Subcutaneous abdominal adipose tissue (tissue), 5 donors: ENCODE measurements around the gene MAP3K10.
A peak's percentile ranks its signal among the peaks of the same experiment; 100 is the strongest.

Experiments
- H3K27ac ChIP-seq: one replicate; pipeline ENCODE4 v1.7.0; 2013; ENCODE audit warnings: low read depth, mild to moderate bottlenecking, inconsistent platforms, low read length, moderate library complexity
- H3K27me3 ChIP-seq, 5 donors: one replicate each; pipeline ENCODE4 v1.7.0; 2013; ENCODE audit warnings: low read length in 5 of 5, inconsistent platforms in 1 of 5; ENCODE audit not compliant: control insufficient read depth in 5 of 5, insufficient read depth in 4 of 5
- H3K36me3 ChIP-seq, 5 donors: one replicate each; pipeline ENCODE4 v1.7.0; 2013; ENCODE audit warnings: low read length in 5 of 5; ENCODE audit not compliant: control insufficient read depth in 5 of 5, insufficient read depth in 5 of 5
- H3K4me1 ChIP-seq, 5 donors: one replicate each; pipeline ENCODE4 v1.7.0; 2013; ENCODE audit warnings: low read length in 5 of 5, mild to moderate bottlenecking in 3 of 5, moderate library complexity in 1 of 5; ENCODE audit not compliant: control insufficient read depth in 5 of 5, insufficient read depth in 5 of 5
- H3K4me3 ChIP-seq, 5 donors: one replicate each; pipeline ENCODE4 v1.7.0; 2013; ENCODE audit warnings: low read length in 5 of 5, low read depth in 1 of 5
- H3K9ac ChIP-seq, 5 donors: one replicate each; pipeline ENCODE4 v1.7.0; 2013; ENCODE audit warnings: low read length in 5 of 5, mild to moderate bottlenecking in 4 of 5, moderate library complexity in 3 of 5
- H3K9me3 ChIP-seq, 5 donors: one replicate each; pipeline ENCODE4 v1.7.0; 2013; ENCODE audit warnings: low read length in 5 of 5; ENCODE audit not compliant: control insufficient read depth in 5 of 5
- donor health status: healthy.
- donor health status: healthy.
- donor health status: healthy.
- donor health status: healthy.
- donor health status: healthy.

MAP3K10 gene

DNA sequence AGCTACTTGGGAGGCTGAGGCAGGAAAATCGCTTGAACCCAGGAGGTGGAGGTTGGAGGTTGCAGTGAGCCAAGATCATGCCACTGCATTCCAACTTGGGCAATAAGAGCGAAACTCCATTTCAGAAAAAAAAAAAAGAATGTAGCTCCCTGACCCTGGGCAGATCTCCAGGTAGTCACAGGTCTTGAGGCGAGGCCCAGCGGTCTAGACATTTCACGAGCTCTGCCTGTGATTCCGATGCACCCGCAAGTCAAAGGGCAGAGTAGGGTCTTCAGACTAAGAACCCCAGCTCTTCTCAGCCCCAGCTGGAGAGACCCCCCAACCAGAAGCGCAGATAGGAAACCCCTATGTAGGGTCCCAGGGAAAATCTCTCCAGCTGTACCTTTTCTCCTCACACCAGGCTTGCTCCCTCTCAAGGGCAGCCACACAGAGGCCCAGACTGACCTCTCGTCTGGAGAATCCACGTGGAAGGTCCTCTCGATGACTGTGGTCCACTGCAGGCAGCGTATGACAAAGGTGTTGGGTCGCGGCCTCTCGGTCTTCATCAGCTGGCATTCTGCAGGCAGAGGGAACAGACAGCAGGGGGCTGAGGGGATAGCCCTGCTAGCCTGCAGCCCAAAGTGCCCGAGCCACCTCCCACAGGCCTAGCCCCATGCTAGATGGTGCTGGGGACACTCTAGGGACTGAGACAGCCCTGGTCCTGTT is 63.6 kb downstream of the MAP3K10 start:
- Histone ChIP-seq H3K27me3 (no peaks in the 10 kb centered on the region), H3K9ac (no peak overlapping the region), H3K4me1 (peaks cover 0 to 68% (median 51%) of the 10 kb centered on the region in 5 donors), H3K27ac (peak overlapping the region; percentile 37), H3K9me3 (no peaks in the 10 kb centered on the region), H3K36me3 (peaks cover 0 to 57% (median 46%) of the 10 kb centered on the region in 5 donors), H3K4me3 (no peak overlapping the region)

DNA sequence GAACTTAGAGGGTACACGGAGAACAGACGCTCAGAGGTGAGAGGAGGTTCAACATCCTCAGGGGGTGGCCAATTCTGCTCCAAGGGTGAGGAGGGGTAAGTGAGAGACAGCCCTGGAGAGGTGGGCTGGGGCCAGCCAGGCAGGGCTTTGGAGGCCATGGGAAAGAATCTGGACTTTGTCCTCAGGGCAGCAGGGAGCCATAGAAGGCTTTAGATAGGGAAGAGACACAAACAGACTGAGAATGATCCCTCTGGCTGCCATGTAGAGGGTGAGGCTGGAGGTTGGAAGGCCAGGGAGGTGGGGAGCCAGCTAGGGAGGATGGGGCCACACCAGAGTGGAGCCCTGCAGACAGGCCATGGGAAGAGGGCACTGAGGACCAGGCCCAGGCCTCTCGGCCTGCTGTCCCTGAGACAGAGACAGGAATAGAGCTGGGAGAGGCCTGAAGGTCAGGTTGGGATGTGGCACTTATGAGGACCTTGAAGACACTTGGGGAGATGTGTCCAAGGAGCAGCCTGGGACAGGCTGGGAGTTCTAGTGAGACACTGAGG is 64.5 kb downstream of the MAP3K10 start:
- Histone ChIP-seq H3K9me3 (no peaks in the 10 kb centered on the region), H3K9ac (no peak overlapping the region), H3K27ac (peak overlapping the region; percentile 69), H3K36me3 (peaks cover 0 to 51% (median 44%) of the 10 kb centered on the region in 5 donors), H3K4me1 (peaks cover 0 to 62% (median 51%) of the 10 kb centered on the region in 5 donors), H3K27me3 (no peaks in the 10 kb centered on the region), H3K4me3 (no peak overlapping the region)

DNA sequence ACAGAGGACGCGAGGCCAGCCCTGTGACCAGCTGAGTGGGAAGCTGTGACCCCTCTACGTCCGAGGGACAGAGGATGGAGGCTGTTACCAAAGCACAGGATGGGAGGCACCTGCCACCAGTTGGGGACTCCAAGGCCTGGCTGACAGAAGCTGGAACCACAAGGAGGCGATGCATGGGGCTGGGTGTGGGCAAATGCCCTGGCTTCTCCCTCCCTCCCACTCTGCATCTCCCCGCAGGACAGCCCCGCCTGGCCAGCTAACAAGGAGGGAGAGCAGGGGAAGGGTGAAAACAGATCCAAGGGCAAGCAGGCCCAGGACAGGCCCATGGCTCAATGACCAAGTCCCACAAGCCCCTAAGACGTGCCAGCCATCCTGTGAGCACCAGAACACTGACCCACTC is 65.3 kb downstream of the MAP3K10 start:
- Histone ChIP-seq H3K4me1 (peaks cover 0 to 61% (median 54%) of the 10 kb centered on the region in 5 donors), H3K36me3 (peaks cover 0 to 49% (median 44%) of the 10 kb centered on the region in 5 donors), H3K9me3 (no peaks in the 10 kb centered on the region), H3K9ac (peak overlapping the region in 1 of 5 donors; percentile 43), H3K27ac (peak overlapping the region; percentile 69), H3K27me3 (no peaks in the 10 kb centered on the region), H3K4me3 (no peak overlapping the region)

DNA sequence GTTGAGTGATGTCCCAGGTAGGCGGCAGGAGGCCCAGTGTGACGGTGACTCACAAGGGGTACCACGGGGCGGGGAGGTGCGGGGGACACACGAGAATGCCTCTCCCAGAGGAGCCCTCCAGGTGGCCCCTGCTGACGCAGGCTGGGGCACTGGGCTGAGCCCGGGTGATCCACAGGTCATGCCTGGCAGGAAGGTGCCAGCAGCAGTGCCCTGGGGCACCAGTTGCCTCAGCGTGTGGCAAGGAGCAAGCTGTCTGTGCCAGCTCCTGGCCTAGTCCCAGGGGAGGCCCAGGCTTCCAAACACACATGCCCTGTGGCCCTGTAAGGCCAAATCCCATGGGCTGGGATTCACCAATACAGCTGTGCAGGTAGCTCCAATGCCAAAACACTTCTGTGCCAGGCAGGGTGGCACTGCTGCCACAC is 65.9 kb downstream of the MAP3K10 start:
- no peaks in the 10 kb centered on the region for H3K27me3 ChIP-seq
- H3K36me3 ChIP-seq: peaks cover 0 to 45% (median 39%) of the 10 kb centered on the region in 5 donors
- no peak overlapping the region for H3K4me3 ChIP-seq
- H3K4me1 ChIP-seq: peaks cover 0 to 62% (median 52%) of the 10 kb centered on the region in 5 donors
- no peaks in the 10 kb centered on the region for H3K9me3 ChIP-seq
- no peak overlapping the region for H3K9ac ChIP-seq
- H3K27ac ChIP-seq: peak overlapping the region; percentile 76

DNA sequence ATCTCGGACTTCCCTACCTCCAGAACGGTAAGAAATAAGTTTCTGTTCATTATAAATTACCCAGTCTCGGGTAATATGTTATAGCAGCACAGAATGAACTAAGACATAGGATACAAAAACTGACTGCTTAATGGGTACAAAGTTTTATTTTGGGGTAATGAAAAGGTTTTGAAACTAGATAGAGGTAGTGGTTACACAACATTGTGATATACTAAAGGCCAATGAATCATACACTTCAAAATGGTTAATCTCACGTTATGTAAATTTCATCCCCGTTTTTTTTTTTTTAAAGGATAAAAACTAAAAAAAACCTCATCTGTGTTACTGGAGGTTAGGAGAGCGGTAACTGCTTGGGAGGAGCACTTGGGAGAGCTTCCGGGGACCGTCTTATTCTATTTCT is 70.4 kb downstream of the MAP3K10 start:
- Histone ChIP-seq H3K4me1 (peaks cover 0 to 53% (median 35%) of the 10 kb centered on the region in 5 donors), H3K9me3 (no peaks in the 10 kb centered on the region), H3K9ac (no peak overlapping the region), H3K27ac (peak overlapping the region; percentile 70), H3K27me3 (no peaks in the 10 kb centered on the region), H3K4me3 (no peak overlapping the region), H3K36me3 (peaks cover 0 to 43% (median 35%) of the 10 kb centered on the region in 5 donors)

DNA sequence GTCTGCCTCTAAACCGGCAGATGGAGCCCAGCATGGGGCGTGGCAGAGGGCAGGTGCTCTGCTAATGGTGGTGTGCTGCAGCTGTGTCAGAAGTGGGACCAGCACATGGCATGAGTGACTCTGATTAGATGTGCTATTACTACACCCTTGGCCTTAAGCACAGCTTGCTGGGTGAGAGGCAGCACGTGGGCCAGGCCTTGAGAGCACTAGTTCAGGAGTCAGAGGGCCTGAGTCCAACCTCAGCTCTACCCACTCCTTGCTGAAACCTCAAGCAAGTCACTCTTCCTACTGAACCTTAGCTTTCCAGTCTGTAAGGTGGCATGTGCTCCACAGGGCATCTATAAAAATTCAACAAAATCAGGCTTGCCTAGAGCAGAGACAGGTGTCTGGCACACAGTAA is 71.2 kb downstream of the MAP3K10 start:
- no peaks in the 10 kb centered on the region for H3K27me3 ChIP-seq
- H3K9me3 ChIP-seq: no peaks in the 10 kb centered on the region
- no peak overlapping the region for H3K4me3 ChIP-seq
- peaks cover 3 to 53% (median 35%) of the 10 kb centered on the region in 5 donors for H3K4me1 ChIP-seq
- H3K27ac ChIP-seq: peak overlapping the region; percentile 70
- peak overlapping the region in 1 of 5 donors; percentile 28 for H3K9ac ChIP-seq
- H3K36me3 ChIP-seq: peaks cover 0 to 37% (median 32%) of the 10 kb centered on the region in 5 donors

DNA sequence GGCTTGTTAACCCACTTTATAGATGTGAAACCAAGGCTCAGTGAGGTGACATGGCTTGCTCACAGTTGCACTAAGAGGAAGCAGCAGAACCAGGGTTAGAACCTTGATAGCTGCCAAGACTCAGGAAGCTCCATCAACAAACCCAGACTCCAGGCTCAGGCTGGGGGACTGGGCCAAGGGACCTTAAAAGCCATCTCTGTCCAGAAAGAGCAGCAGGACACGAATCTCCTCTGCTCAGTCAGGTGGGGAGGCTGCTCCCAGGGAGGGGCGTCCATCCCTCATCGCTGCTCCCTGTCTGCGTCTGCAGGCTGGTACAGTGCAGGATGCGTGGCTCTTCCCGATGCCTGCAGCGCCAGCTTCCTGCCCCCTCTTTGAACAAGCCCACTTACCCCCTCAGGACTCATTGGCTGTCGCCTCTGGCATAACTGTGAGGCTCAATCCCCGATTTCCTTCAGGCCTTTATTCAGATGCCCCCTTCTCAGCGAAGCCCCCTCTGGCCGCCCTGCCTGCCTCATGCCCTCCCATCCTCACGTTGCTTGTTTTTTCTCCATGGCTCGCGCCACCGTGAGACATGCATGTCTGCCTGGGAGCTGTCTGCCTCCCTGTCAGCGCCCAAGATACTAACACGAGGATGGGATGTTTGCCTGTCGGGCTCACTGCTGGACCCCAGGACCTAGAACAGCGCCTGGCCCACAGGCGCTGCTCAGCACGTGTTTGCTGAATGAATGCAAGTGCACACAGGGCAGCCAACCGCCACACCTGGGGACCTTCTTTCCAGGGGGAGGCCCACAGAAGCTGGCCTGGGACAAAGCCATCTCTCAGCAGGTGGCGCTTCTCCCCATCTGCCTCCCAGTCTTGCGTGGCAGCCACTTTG is 72.5 kb downstream of the MAP3K10 start:
- Histone ChIP-seq H3K4me3 (no peak overlapping the region), H3K4me1 (peaks cover 5 to 53% (median 45%) of the 10 kb centered on the region in 5 donors)

DNA sequence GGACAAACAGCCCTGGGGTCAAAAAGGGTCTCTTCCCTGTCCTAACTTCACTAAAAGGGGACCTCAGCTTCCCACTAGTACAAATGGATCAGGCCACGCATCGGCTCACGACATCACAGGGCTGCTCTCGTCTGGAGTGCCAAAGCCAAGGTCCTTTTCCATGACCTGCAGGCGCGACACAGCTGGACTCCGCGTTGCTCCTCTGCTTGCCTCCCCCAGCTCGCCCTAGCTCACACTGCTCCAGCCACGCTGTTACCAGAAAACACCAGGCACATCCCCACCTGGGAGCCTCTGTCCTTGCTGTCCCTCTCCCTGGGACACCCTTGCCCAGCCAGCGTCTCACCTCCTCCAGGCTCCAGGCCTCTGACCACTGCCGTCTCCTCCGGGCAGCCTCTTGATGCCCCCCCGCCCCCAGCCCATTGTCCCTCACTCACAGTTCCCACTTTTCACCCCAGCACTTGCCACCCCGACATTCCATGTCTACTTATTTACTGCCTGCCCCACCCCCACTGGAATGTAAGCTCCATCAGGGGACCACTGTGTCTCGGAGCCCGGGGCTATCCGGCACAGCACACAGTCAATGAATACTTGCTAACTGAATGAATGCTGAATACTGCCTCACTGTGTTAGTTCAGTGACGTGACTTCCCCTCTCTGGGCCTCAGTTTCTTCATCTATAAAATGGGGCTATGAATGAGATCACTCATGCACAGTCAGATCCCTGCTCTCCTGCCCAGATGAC is 73.3 kb downstream of the MAP3K10 start:
- Histone ChIP-seq H3K9ac (no peak overlapping the region), H3K9me3 (no peaks in the 10 kb centered on the region), H3K4me1 (peaks cover 5 to 52% (median 45%) of the 10 kb centered on the region in 5 donors), H3K27me3 (no peaks in the 10 kb centered on the region), H3K36me3 (peaks cover 0 to 41% (median 32%) of the 10 kb centered on the region in 5 donors), H3K27ac (no peak overlapping the region), H3K4me3 (no peak overlapping the region)

More for the DNA sequence above, 72.5 kb downstream of the MAP3K10 start:
- Histone ChIP-seq H3K9me3 (no peaks in the 10 kb centered on the region), H3K27me3 (no peaks in the 10 kb centered on the region), H3K36me3 (peaks cover 0 to 37% (median 32%) of the 10 kb centered on the region in 5 donors), H3K9ac (no peak overlapping the region), H3K27ac (no peak overlapping the region)
